ENCODE measurements around the gene DHCR24. TPM values are rescaled to one million over a fixed set of nuclear protein-coding genes. Genes with fewer than 3 reads are reported as not detected.

The DHCR24 gene
- total RNA-seq, 1 donor from 2014 or later = 16.6 TPM

GRCh38 chr1:54833121-54833520 is 53.9 kb downstream of the DHCR24 start:
- TF ChIP-seq CTCF (IDR thresholded peaks at IDR 0.05) = no peak
- no peak for DNase-seq (ENCODE audit: low spot score in 2 of 2)
- Histone ChIP-seq H3K4me1 (no peaks in the 10 kb centered on the region), H3K4me3 (no peak overlapping the region), H3K36me3 (no peaks in the 10 kb centered on the region), H3K27ac (no peak overlapping the region), H3K9me3 (peaks cover 0 to 23% of the 10 kb centered on the region in 2 donors), H3K27me3 (no peaks in the 10 kb centered on the region)
- intact Hi-C loops (cut with DNase I) = no loop called here

GRCh38 chr1:54826226-54826816 is 60.7 kb downstream of the DHCR24 start:
- Histone ChIP-seq H3K36me3 (no peaks in the 10 kb centered on the region), H3K27me3 (no peaks in the 10 kb centered on the region), H3K27ac (no peak overlapping the region), H3K4me3 (no peak overlapping the region), H3K9me3 (peaks cover 16 to 31% of the 10 kb centered on the region in 2 donors), H3K4me1 (no peaks in the 10 kb centered on the region)
- TF ChIP-seq CTCF (IDR thresholded peaks at IDR 0.05) = no peak
- DNase-seq (ENCODE audit: low spot score in 2 of 2) = peak in 1 of 2 donors; percentile 24
- intact Hi-C loops (cut with DNase I) = no loop called here

- intact Hi-C loops (cut with DNase I) = no loop called here
- peaks cover 16 to 30% of the 10 kb centered on the region in 2 donors for H3K9me3 ChIP-seq
- no peak for TF ChIP-seq CTCF (IDR thresholded peaks at IDR 0.05)
Measured at GRCh38 chr1:54825696-54826095, 61.3 kb downstream of the DHCR24 start.

GRCh38 chr1:54823670-54824069 is 63.3 kb downstream of the DHCR24 start:
- intact Hi-C loops (cut with DNase I) = no loop called here
- H3K36me3 ChIP-seq = no peaks in the 10 kb centered on the region
- no peak for TF ChIP-seq CTCF (IDR thresholded peaks at IDR 0.05)
- no peak overlapping the region for H3K27ac ChIP-seq
- H3K9me3 ChIP-seq = peaks cover 16 to 23% of the 10 kb centered on the region in 2 donors
- DNase-seq (ENCODE audit: low spot score in 2 of 2) = no peak
- no peak overlapping the region for H3K4me3 ChIP-seq
- no peaks in the 10 kb centered on the region for H3K27me3 ChIP-seq
- H3K4me1 ChIP-seq = no peaks in the 10 kb centered on the region

More at GRCh38 chr1:54825696-54826095, 61.3 kb downstream of the DHCR24 start:
- no peaks in the 10 kb centered on the region for H3K36me3 ChIP-seq
- no peaks in the 10 kb centered on the region for H3K4me1 ChIP-seq
- no peak overlapping the region for H3K4me3 ChIP-seq
- H3K27me3 ChIP-seq = no peaks in the 10 kb centered on the region
- no peak overlapping the region for H3K27ac ChIP-seq
- DNase-seq (ENCODE audit: low spot score in 2 of 2) = peak in 1 of 2 donors; percentile 38

GRCh38 chr1:54819733-54820132 is 67.3 kb downstream of the DHCR24 start:
- intact Hi-C loops (cut with DNase I) = no loop called here
- H3K27me3 ChIP-seq = no peaks in the 10 kb centered on the region
- H3K9me3 ChIP-seq = peaks cover 10 to 17% of the 10 kb centered on the region in 2 donors
- no peak overlapping the region for H3K4me3 ChIP-seq
- H3K27ac ChIP-seq = no peak overlapping the region
- no peak for TF ChIP-seq CTCF (IDR thresholded peaks at IDR 0.05)
- H3K4me1 ChIP-seq = no peaks in the 10 kb centered on the region
- DNase-seq (ENCODE audit: low spot score in 2 of 2) = no peak
- H3K36me3 ChIP-seq = no peaks in the 10 kb centered on the region

- H3K27ac ChIP-seq = no peak overlapping the region
- H3K4me1 ChIP-seq = no peaks in the 10 kb centered on the region
- TF ChIP-seq CTCF (IDR thresholded peaks at IDR 0.05) = no peak
- H3K27me3 ChIP-seq = no peaks in the 10 kb centered on the region
- no peak overlapping the region for H3K4me3 ChIP-seq
- H3K9me3 ChIP-seq = peaks cover 6 to 11% of the 10 kb centered on the region in 2 donors
- DNase-seq (ENCODE audit: low spot score in 2 of 2) = no peak
- intact Hi-C loops (cut with DNase I) = no loop called here
- no peaks in the 10 kb centered on the region for H3K36me3 ChIP-seq
Measured at GRCh38 chr1:54819195-54819536, 67.8 kb downstream of the DHCR24 start.
